ENCODE data around the gene TTC28.
"Not testable (repeated sequence)": the region's sequence is repeated elsewhere in the genome, so short reads cannot be mapped to it uniquely, and the experiment has no call there.

The TTC28 gene

DNA sequence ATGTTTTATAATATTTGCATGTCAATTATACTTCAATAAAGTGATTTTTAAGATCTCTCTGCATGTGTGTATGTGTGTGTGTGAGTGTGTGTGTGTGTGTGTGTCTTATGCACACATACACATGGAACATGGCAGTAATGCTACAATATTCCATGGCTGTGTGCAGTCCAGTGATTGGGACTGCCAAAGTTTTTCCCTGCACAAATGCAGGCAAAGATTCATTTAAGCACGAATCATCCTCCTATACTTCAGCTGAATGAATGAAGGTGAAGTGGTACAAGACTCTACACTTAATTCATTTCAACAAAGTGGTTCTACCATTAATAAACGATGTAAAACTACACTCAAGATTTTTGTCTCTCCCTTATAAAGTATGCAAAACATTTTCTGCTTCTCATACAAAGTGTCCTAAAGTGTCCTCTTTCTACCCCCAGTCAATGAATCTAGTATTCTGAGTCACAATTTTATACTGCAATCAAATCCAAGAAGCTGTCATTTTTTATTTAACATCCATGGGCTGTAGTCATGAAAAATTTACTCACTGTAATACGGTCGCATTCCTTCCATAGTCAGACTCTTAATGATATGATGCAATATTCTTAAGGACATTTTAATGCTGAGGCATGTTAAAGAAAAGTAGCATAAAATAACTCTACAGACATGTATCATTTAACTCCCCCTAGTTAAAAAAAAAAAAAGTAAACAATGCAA is 132.4 kb downstream of the TTC28 start:
- no peaks in the 10 kb centered on the region for H3K4me1 Mint-ChIP-seq
- H3K4me3 Mint-ChIP-seq: no peak overlapping the region
- peaks cover 6% of the 10 kb centered on the region for H3K27me3 Mint-ChIP-seq (ENCODE audit: low read depth, poor library complexity)
- DNase-seq: no peak
- peaks cover 47% of the 10 kb centered on the region for H3K36me3 Mint-ChIP-seq (ENCODE audit: low read depth)
- H3K27ac Mint-ChIP-seq: no peak overlapping the region
- peaks cover 33% of the 10 kb centered on the region for H3K9me3 Mint-ChIP-seq
- no peak for TF ChIP-seq CTCF (IDR thresholded peaks at IDR 0.05)

DNA sequence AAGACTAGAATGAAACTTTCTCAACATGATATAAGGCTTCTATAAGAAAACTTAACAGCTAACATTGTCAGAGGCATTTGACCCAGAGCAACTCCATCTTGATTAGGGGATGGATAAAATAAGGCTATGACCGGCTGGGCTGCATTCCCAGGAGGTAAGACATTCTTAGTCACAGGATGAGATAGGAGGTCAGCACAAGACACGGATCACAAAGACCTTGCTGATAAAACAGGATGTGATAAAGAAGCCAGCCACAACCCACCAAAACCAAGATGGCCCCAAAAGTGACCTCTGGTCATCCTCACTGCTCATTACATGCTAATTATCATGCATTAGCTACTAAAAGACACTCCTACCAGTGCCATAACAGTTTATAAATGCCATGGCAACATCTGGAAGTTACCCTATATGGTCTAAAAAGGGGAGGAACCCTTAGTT is 135.2 kb downstream of the TTC28 start:
- peaks cover 28% of the 10 kb centered on the region for H3K9me3 Mint-ChIP-seq
- H3K4me1 Mint-ChIP-seq: peaks cover 5% of the 10 kb centered on the region
- H3K36me3 Mint-ChIP-seq (ENCODE audit: low read depth): peaks cover 46% of the 10 kb centered on the region
- no peak for DNase-seq
- H3K4me3 Mint-ChIP-seq: no peak overlapping the region
- peaks cover 6% of the 10 kb centered on the region for H3K27me3 Mint-ChIP-seq (ENCODE audit: low read depth, poor library complexity)
- no peak for TF ChIP-seq CTCF (IDR thresholded peaks at IDR 0.05)
- H3K27ac Mint-ChIP-seq: no peak overlapping the region

GRCh38 chr22:28542980-28543621 is 136.5 kb downstream of the TTC28 start:
- no peak overlapping the region for H3K27ac Mint-ChIP-seq
- TF ChIP-seq CTCF (IDR thresholded peaks at IDR 0.05): no peak
- peaks cover 52% of the 10 kb centered on the region for H3K36me3 Mint-ChIP-seq (ENCODE audit: low read depth)
- no peak overlapping the region for H3K4me3 Mint-ChIP-seq
- peaks cover 28% of the 10 kb centered on the region for H3K9me3 Mint-ChIP-seq
- peaks cover 6% of the 10 kb centered on the region for H3K27me3 Mint-ChIP-seq (ENCODE audit: low read depth, poor library complexity)
- DNase-seq: no peak
- H3K4me1 Mint-ChIP-seq: peaks cover 5% of the 10 kb centered on the region

DNA sequence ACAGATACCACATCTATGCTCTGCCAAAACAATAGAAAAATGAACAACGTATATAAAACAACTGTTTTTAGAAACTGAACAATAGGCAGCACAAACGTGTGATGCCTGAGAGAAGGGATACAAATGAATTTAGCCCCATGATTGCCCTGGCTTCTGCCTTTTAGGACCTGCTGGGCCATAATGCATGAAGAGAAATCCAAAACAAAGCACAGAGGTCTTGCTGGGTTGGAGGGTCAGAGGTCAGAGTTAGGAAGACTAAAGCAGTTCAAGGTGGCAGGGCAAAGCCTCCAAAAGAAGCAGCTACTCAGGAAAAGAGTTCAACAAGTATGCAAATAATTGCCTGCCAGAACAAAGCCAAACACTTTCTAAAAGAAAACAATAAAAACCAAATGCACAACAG is 138.5 kb downstream of the TTC28 start:
- no peak for TF ChIP-seq CTCF (IDR thresholded peaks at IDR 0.05)
- Mint-ChIP-seq H3K36me3 (ENCODE audit: low read depth) (peaks cover 57% of the 10 kb centered on the region), H3K27me3 (ENCODE audit: low read depth, poor library complexity) (peaks cover 6% of the 10 kb centered on the region), H3K4me3 (no peak overlapping the region), H3K9me3 (peaks cover 37% of the 10 kb centered on the region), H3K27ac (no peak overlapping the region), H3K4me1 (peaks cover 5% of the 10 kb centered on the region)
- no peak for DNase-seq

GRCh38 chr22:28538922-28539321 is 140.7 kb downstream of the TTC28 start:
- H3K4me1 Mint-ChIP-seq: peaks cover 5% of the 10 kb centered on the region
- peaks cover 45% of the 10 kb centered on the region for H3K9me3 Mint-ChIP-seq
- H3K27me3 Mint-ChIP-seq (ENCODE audit: low read depth, poor library complexity): peaks cover 2% of the 10 kb centered on the region
- peaks cover 51% of the 10 kb centered on the region for H3K36me3 Mint-ChIP-seq (ENCODE audit: low read depth)
- no peak overlapping the region for H3K4me3 Mint-ChIP-seq
- no peak for TF ChIP-seq CTCF (IDR thresholded peaks at IDR 0.05)
- no peak overlapping the region for H3K27ac Mint-ChIP-seq
- DNase-seq: no peak

DNA sequence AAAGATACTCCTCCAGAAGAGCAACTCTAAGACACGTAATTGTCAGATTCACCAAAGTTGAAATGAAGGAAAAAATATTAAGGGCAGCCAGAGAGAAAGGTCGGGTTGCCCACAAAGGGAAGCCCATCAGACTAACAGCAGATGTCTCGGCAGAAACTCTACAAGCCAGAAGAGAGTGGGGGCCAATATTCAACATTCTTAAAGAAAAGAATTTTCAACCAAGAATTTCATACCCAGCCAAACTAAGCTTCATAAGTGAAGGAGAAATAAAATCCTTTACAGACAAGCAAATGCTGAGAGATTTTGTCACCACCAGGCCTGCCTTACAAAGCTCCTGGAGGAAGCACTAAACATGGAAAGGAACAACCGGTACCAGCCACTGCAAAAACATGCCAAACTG is 149.1 kb downstream of the TTC28 start:
- H3K4me1 Mint-ChIP-seq, H3K4me3 Mint-ChIP-seq, H3K27ac Mint-ChIP-seq, DNase-seq: not testable (repeated sequence)
- peaks cover 68% of the 10 kb centered on the region for H3K36me3 Mint-ChIP-seq (ENCODE audit: low read depth)
- peaks cover 73% of the 10 kb centered on the region for H3K9me3 Mint-ChIP-seq
- H3K27me3 Mint-ChIP-seq (ENCODE audit: low read depth, poor library complexity): peaks cover 11% of the 10 kb centered on the region

DNA sequence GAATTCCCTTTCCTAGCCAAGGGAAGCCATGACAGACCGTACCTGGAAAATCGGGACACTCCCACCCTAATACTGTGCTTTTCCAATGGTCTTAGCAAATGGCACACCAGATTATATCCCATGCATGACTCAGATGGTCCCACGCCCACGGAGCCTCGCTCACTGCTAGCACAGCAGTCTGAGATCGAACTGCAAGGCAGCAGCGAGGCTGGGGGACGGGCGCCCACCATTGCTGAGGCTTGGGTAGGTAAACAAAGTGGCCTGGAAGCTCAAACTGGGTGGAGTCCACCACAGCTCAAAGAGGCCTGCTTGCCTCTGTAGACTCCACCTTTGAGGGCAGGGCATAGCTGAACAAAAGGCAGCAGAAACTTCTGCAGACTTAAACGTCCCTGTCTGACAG is 150.5 kb downstream of the TTC28 start:
- not testable (repeated sequence) for H3K4me3 Mint-ChIP-seq, DNase-seq, H3K27ac Mint-ChIP-seq, H3K4me1 Mint-ChIP-seq
- peaks cover 59% of the 10 kb centered on the region for H3K36me3 Mint-ChIP-seq (ENCODE audit: low read depth)
- H3K27me3 Mint-ChIP-seq (ENCODE audit: low read depth, poor library complexity): peaks cover 11% of the 10 kb centered on the region
- H3K9me3 Mint-ChIP-seq: peaks cover 61% of the 10 kb centered on the region
